GM12878 (cell line): ENCODE measurements around the gene MGRN1. TPM values are rescaled to one million over a fixed set of nuclear protein-coding genes. Genes with fewer than 3 reads are reported as not detected.

Experiments
- ATF2 ChIP-seq: IDR thresholded peaks from 2 replicates; pipeline ENCODE4 v1.6.1; 2012; ENCODE audit warnings: low read length, inconsistent platforms
- BCL11A ChIP-seq: IDR thresholded peaks from 2 replicates; pipeline ENCODE4 v1.6.1; 2011; ENCODE audit warnings: low read depth, low read length
- BRCA1 ChIP-seq: IDR thresholded peaks from 2 replicates; pipeline ENCODE4 v1.6.1; 2011; ENCODE audit warnings: low read depth, low read length, improper control_type of control experiment
- FOS ChIP-seq: IDR thresholded peaks from 3 replicates; pipeline ENCODE4 v1.6.1; 2011; ENCODE audit warnings: borderline replicate concordance; ENCODE audit not compliant: insufficient read length; ENCODE audit errors: extremely low read depth
- HCFC1 ChIP-seq: fragments of 150-350 bp; IDR thresholded peaks from 2 replicates; pipeline ENCODE4 v1.6.1; 2014; ENCODE audit warnings: low read length
- IRF5 ChIP-seq: fragments of 450-650 bp; IDR thresholded peaks from 2 replicates; pipeline ENCODE4 v1.6.1; 2017; ENCODE audit warnings: borderline replicate concordance
- KDM1A ChIP-seq: fragments of 200-600 bp; sonication (generic); IDR thresholded peaks from 2 replicates; pipeline ENCODE4 v1.6.1; 2016; ENCODE audit warnings: borderline replicate concordance
- RELB ChIP-seq: fragments of 450-650 bp; IDR thresholded peaks from 2 replicates; pipeline ENCODE4 v1.6.1; 2017; ENCODE audit warnings: low read depth, mild to moderate bottlenecking, moderate library complexity
- SKIL ChIP-seq: fragments of 450-650 bp; IDR thresholded peaks from 2 replicates; pipeline ENCODE4 v1.6.1; 2017; ENCODE audit warnings: mild to moderate bottlenecking, low read depth, inconsistent platforms; ENCODE audit not compliant: poor library complexity, severe bottlenecking
- YBX1 ChIP-seq: fragments of 450-650 bp; IDR thresholded peaks from 2 replicates; pipeline ENCODE4 v1.6.1; 2016; ENCODE audit warnings: antibody characterized with exemption
- ZNF24 ChIP-seq: fragments of 450-650 bp; IDR thresholded peaks from 2 replicates; pipeline ENCODE4 v1.6.1; 2017; ENCODE audit warnings: antibody characterized with exemption, mild to moderate bottlenecking
- polyA plus RNA-seq, 11 experiments: library from polyadenylated mRNA; depleted of rRNA in 4 of 11; unstranded in 6 of 11; stranded (reverse) in 5 of 11; fragments of >200 nt; fragmentation: Nextera tagmentation in 4 of 11; fragmentation: Illumina TruSeq in 1 of 11; extraction: Ambion mirVana in 4 of 11; extraction: Trizol in 1 of 11; gene quantifications; 1 replicate in 1 of 11; 2 replicates in 10 of 11; pipeline versions ENCODE4 v1.2.1 to v1.2.3, GENCODE V29; 2011 to 2016; ENCODE audit warnings: inconsistent platforms in 2 of 11, missing spikeins in 2 of 11, low read depth in 1 of 11
- total RNA-seq, 4 experiments: library from RNA; depleted of rRNA in 3 of 4; stranded (reverse); fragments of >200 nt in 3 of 4; fragmentation: Illumina TruSeq in 1 of 4; extraction: Trizol in 1 of 4; gene quantifications; 2 replicates each; pipeline versions ENCODE4 v1.2.1 to v1.2.3, GENCODE V29; 2013 to 2021

Gene MGRN1
- total and polyA plus RNA-seq, 10 of the 15 experiments (the other 5 are each of a cell fraction or from before 2014, with no cell fraction given), result 0.35 to 86.7 (median 14.6) TPM

- TF ChIP-seq SKIL (no peak), KDM1A (no peak), ATF2 (no peak), BCL11A (no peak), ZNF24 (no peak), YBX1 (no peak), HCFC1 (no peak), IRF5 (no peak), BRCA1 (no peak), RELB (no peak), FOS (no peak)
These were observed 79.9 kb downstream of the MGRN1 start (continued) for GRCh38 chr16:4704491-4704890.
